ENCODE measurements around the gene HASPIN. TPM values are rescaled to one million over a fixed set of nuclear protein-coding genes. Genes with fewer than 3 reads are reported as not detected.

The HASPIN gene
- total RNA-seq, 3 donors from 2014 or later (not counting 1 experiment from before 2014, with no cell fraction given): 0.33 to 0.79 (median 0.70) TPM

DNA sequence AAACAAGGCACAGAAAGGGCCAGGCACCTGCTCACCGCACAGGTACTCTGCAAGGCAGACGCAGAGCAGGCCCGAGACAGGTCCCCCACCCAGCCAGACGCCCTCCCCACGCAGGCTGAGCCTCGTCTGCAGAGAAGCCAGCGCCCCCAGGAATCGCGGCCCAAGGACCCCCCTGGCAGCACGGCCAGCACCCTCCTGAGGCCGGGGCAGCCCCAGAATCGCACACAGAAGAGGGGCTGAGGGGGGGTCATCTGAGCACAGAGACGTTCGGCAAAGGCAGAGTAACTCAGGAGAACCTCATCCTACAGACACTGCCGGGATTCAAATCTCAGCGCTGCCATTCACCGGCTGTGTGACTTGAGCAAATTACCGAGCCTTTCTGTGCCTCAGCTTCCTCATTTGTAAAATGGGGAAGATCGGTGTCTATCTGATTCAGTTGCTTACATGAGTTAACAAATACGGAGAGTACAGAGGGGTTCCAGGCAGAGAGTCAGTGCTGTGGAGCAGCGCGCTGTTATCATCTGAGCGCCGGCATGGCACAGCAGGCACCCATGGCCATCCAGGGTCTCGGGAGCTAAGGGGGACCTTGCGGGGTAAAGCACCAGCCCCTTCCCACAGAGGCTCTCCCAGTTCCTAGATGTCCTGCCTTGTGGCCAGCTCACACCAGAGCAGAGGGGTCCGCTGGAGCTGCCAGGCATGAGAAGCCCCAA lies 44.7 kb upstream of the HASPIN start:
- TF ChIP-seq, protein P1, sequence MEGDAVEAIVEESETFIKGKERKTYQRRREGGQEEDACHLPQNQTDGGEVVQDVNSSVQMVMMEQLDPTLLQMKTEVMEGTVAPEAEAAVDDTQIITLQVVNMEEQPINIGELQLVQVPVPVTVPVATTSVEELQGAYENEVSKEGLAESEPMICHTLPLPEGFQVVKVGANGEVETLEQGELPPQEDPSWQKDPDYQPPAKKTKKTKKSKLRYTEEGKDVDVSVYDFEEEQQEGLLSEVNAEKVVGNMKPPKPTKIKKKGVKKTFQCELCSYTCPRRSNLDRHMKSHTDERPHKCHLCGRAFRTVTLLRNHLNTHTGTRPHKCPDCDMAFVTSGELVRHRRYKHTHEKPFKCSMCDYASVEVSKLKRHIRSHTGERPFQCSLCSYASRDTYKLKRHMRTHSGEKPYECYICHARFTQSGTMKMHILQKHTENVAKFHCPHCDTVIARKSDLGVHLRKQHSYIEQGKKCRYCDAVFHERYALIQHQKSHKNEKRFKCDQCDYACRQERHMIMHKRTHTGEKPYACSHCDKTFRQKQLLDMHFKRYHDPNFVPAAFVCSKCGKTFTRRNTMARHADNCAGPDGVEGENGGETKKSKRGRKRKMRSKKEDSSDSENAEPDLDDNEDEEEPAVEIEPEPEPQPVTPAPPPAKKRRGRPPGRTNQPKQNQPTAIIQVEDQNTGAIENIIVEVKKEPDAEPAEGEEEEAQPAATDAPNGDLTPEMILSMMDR (IDR thresholded peaks at IDR 0.05): no peak
- intact Hi-C loops (cut with micrococcal nuclease): no loop called here
- Mint-ChIP-seq H3K4me3 (no peak overlapping the region), H3K9me3 (no peaks in the 10 kb centered on the region), H3K4me1 (peaks cover 0 to 6% of the 10 kb centered on the region in 2 donors), H3K27ac (no peak overlapping the region), H3K36me3 (no peaks in the 10 kb centered on the region), H3K27me3 (ENCODE audit: low read depth in 2 of 2) (no peaks in the 10 kb centered on the region)
- WGBS (ENCODE audit: insufficient coverage): 93% methylated on average over 27 of the region's 27 CpGs
- Histone ChIP-seq H3K36me3 (ENCODE audit: control insufficient read depth, insufficient read depth, low read length) (no peaks in the 10 kb centered on the region), H3K4me1 (ENCODE audit: control insufficient read depth, insufficient read depth, low read length) (peaks cover 18% of the 10 kb centered on the region), H3K27me3 (ENCODE audit: control insufficient read depth, insufficient read depth, low read length) (no peaks in the 10 kb centered on the region), H3K9me3 (ENCODE audit: control insufficient read depth, insufficient read depth, low read length) (no peaks in the 10 kb centered on the region), H3K4me3 (ENCODE audit: low read length) (no peak overlapping the region), H3K27ac (ENCODE audit: low read length) (no peak overlapping the region)
- no peak for ATAC-seq
- DNase-seq: no peak

DNA sequence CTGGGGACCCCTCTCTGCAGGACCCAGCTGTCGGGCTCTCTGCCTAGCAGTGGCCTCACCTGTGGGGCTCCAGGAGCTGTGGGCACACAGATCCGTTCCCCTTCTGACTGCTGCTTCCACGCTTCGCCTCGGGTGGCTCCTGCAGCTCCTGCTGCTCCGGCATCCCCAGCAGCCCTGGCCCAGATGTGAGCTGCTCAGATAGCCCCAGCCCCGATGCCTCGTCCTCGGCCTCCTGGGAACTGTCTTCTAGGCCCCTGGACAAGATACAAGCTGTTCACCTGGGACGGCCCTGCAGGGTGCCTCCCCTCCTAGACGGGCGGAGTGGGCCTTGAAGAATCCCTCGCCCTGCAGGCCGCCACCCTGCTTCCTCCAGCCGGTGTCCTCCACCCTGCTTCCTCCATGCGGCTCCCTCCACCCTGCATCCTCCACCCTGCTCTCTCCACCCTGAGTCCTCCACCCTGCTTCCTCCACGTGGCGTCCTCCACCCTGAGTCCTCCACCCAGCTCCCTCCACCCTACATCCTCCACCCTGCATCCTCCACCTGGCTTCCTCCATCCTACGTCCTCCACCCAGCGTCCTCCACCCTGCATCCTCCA lies 44.1 kb upstream of the HASPIN start:
- TF ChIP-seq, protein P1 (IDR thresholded peaks at IDR 0.05): no peak
- ATAC-seq (no peak), DNase-seq (no peak)
- H3K36me3 Mint-ChIP-seq: no peaks in the 10 kb centered on the region
- Histone ChIP-seq H3K27ac (ENCODE audit: low read length) (no peak overlapping the region), H3K27me3 (ENCODE audit: control insufficient read depth, insufficient read depth, low read length) (no peaks in the 10 kb centered on the region), H3K4me1 (ENCODE audit: control insufficient read depth, insufficient read depth, low read length) (peaks cover 20% of the 10 kb centered on the region), H3K9me3 (ENCODE audit: control insufficient read depth, insufficient read depth, low read length) (no peaks in the 10 kb centered on the region), H3K4me3 (ENCODE audit: low read length) (no peak overlapping the region), H3K36me3 (ENCODE audit: control insufficient read depth, insufficient read depth, low read length) (no peaks in the 10 kb centered on the region)
- no peaks in the 10 kb centered on the region for H3K9me3 Mint-ChIP-seq
- H3K27ac Mint-ChIP-seq: no peak overlapping the region
- intact Hi-C loops (cut with micrococcal nuclease): no loop called here
- peaks cover 0 to 6% of the 10 kb centered on the region in 2 donors for H3K4me1 Mint-ChIP-seq
- no peak overlapping the region for H3K4me3 Mint-ChIP-seq
- no peaks in the 10 kb centered on the region for H3K27me3 Mint-ChIP-seq (ENCODE audit: low read depth in 2 of 2)
- 76% methylated on average over 20 of the region's 20 CpGs for WGBS (ENCODE audit: insufficient coverage)

GRCh38 chr17:3681057-3681456 lies 42.6 kb upstream of the HASPIN start:
- intact Hi-C loops (cut with micrococcal nuclease): no loop called here
- DNase-seq: no peak

More at GRCh38 chr17:3681057-3681456, 42.6 kb upstream of the HASPIN start:
- TF ChIP-seq, protein P1 (IDR thresholded peaks at IDR 0.05): no peak
- no peak for ATAC-seq
- no peaks in the 10 kb centered on the region for H3K9me3 Mint-ChIP-seq
- H3K27me3 Mint-ChIP-seq (ENCODE audit: low read depth in 2 of 2): no peaks in the 10 kb centered on the region
- peaks cover 0 to 6% of the 10 kb centered on the region in 2 donors for H3K4me1 Mint-ChIP-seq
- no peak overlapping the region for H3K4me3 ChIP-seq (ENCODE audit: low read length)
- 88% methylated on average over 12 of the region's 12 CpGs for WGBS (ENCODE audit: insufficient coverage)
- no peaks in the 10 kb centered on the region for H3K9me3 ChIP-seq (ENCODE audit: control insufficient read depth, insufficient read depth, low read length)
- no peaks in the 10 kb centered on the region for H3K36me3 Mint-ChIP-seq
- H3K27ac ChIP-seq (ENCODE audit: low read length): no peak overlapping the region
- H3K4me1 ChIP-seq (ENCODE audit: control insufficient read depth, insufficient read depth, low read length): peaks cover 20% of the 10 kb centered on the region
- H3K36me3 ChIP-seq (ENCODE audit: control insufficient read depth, insufficient read depth, low read length): no peaks in the 10 kb centered on the region
- H3K27me3 ChIP-seq (ENCODE audit: control insufficient read depth, insufficient read depth, low read length): no peaks in the 10 kb centered on the region
- no peak overlapping the region for H3K27ac Mint-ChIP-seq
- H3K4me3 Mint-ChIP-seq: no peak overlapping the region
